ENCODE data around the gene ATG7.
"Not testable (repeated sequence)": the region's sequence is repeated elsewhere in the genome, so short reads cannot be mapped to it uniquely, and the experiment has no call there.

The ATG7 gene

DNA sequence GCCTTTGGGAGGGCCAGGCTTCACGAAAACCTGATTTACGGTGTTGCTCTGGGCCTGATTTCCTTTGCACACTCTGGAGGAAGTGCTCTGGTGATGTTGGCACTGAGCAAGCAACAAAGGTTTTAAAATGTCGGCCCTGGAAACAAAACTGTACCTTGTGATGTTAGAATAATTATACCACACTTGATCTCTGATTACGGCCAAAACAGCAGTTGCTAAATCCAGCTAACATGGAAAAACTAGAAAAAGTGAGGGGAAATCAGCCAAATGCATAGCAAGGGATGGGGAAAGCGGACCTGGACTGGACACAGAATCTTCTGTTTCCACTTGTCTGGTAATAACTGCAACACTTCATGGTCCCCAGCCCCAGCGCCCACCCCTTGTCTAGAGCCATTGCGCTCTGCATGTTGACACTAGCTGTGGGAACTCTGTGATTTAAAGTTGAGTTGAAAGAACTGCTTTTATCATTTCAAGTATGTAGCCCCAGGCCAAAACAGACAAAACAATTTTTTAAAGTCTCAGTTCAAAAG lies 251.4 kb downstream of the ATG7 start:
- no peak overlapping the region for H3K4me3 ChIP-seq (ENCODE audit: low read depth, low read length)
- TF ChIP-seq, protein P1, sequence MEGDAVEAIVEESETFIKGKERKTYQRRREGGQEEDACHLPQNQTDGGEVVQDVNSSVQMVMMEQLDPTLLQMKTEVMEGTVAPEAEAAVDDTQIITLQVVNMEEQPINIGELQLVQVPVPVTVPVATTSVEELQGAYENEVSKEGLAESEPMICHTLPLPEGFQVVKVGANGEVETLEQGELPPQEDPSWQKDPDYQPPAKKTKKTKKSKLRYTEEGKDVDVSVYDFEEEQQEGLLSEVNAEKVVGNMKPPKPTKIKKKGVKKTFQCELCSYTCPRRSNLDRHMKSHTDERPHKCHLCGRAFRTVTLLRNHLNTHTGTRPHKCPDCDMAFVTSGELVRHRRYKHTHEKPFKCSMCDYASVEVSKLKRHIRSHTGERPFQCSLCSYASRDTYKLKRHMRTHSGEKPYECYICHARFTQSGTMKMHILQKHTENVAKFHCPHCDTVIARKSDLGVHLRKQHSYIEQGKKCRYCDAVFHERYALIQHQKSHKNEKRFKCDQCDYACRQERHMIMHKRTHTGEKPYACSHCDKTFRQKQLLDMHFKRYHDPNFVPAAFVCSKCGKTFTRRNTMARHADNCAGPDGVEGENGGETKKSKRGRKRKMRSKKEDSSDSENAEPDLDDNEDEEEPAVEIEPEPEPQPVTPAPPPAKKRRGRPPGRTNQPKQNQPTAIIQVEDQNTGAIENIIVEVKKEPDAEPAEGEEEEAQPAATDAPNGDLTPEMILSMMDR (IDR thresholded peaks at IDR 0.05; ENCODE audit: low read depth, low read length), result no peak
- TF ChIP-seq MAX (IDR thresholded peaks at IDR 0.05; ENCODE audit: low read depth, low read length), result no peak
- TF ChIP-seq MYC (IDR thresholded peaks at IDR 0.05; ENCODE audit: low read depth, low read length), result no peak
- TF ChIP-seq POLR2A (IDR thresholded peaks at IDR 0.05; ENCODE audit: extremely low read depth, insufficient read length), result no peak
- no peak for DNase-seq (ENCODE audit: low read depth)

GRCh38 chr3:11526121-11526520 lies 253.9 kb downstream of the ATG7 start:
- H3K4me3 ChIP-seq (ENCODE audit: low read depth, low read length); DNase-seq (ENCODE audit: low read depth): not testable (repeated sequence)

GRCh38 chr3:11529281-11529680 lies 257.1 kb downstream of the ATG7 start:
- H3K4me3 ChIP-seq (ENCODE audit: low read depth, low read length), result no peak overlapping the region
- TF ChIP-seq POLR2A (IDR thresholded peaks at IDR 0.05; ENCODE audit: extremely low read depth, insufficient read length) (no peak), MYC (IDR thresholded peaks at IDR 0.05; ENCODE audit: low read depth, low read length) (no peak), MAX (IDR thresholded peaks at IDR 0.05; ENCODE audit: low read depth, low read length) (no peak)
- TF ChIP-seq, protein P1 (IDR thresholded peaks at IDR 0.05; ENCODE audit: low read depth, low read length), result no peak
- DNase-seq (ENCODE audit: low read depth), result no peak

DNA sequence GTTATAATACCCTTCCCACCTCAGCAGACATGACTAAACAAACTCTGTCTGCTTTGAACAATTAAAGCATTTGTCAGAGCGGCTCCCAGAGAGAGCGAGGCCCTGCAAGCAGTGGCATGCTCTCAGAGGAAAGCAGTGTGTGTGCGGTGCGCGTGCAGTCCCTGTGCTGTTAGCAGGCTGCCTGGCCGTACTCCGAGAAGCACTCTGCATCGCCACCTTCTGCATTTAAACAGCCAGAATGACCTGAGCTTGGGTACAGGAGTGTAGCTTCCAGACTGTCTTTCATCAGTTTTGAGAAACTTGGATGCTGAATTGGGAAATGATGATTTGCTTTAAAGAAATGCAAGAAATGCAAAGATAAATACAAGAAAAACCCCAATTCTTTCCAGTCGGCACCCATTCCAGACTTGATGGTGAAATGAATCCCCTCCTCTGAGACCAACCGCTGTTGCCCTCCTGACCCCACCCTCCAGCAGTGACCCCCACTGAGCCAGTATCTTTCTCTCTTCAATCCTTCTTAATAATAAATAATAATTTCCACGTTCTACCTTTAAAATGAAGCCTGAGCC lies 258.0 kb downstream of the ATG7 start:
- no peak for DNase-seq (ENCODE audit: low read depth)
- no peak for TF ChIP-seq MYC (IDR thresholded peaks at IDR 0.05; ENCODE audit: low read depth, low read length)
- no peak for TF ChIP-seq MAX (IDR thresholded peaks at IDR 0.05; ENCODE audit: low read depth, low read length)
- no peak for TF ChIP-seq POLR2A (IDR thresholded peaks at IDR 0.05; ENCODE audit: extremely low read depth, insufficient read length)
- TF ChIP-seq, protein P1 (IDR thresholded peaks at IDR 0.05; ENCODE audit: low read depth, low read length), result no peak

GRCh38 chr3:11532931-11533391 lies 260.8 kb downstream of the ATG7 start:
- no peak for DNase-seq (ENCODE audit: low read depth)

More for the DNA sequence above, 258.0 kb downstream of the ATG7 start:
- no peak overlapping the region for H3K4me3 ChIP-seq (ENCODE audit: low read depth, low read length)

More at GRCh38 chr3:11532931-11533391, 260.8 kb downstream of the ATG7 start:
- no peak for TF ChIP-seq MYC (IDR thresholded peaks at IDR 0.05; ENCODE audit: low read depth, low read length)
- no peak for TF ChIP-seq POLR2A (IDR thresholded peaks at IDR 0.05; ENCODE audit: extremely low read depth, insufficient read length)
- TF ChIP-seq MAX (IDR thresholded peaks at IDR 0.05; ENCODE audit: low read depth, low read length), result no peak
- TF ChIP-seq, protein P1 (IDR thresholded peaks at IDR 0.05; ENCODE audit: low read depth, low read length), result no peak
- H3K4me3 ChIP-seq (ENCODE audit: low read depth, low read length), result no peak overlapping the region

Measured in NB4 (cell line).